ENCODE measurements around the gene TMCO6. TPM values are rescaled to one million over a fixed set of nuclear protein-coding genes. Genes with fewer than 3 reads are reported as not detected.

Gene TMCO6
- total and polyA plus RNA-seq, 2 of the 8 experiments (the other 6 are each of a cell fraction or from before 2014, with no cell fraction given): 29.0 to 40.9 TPM

DNA sequence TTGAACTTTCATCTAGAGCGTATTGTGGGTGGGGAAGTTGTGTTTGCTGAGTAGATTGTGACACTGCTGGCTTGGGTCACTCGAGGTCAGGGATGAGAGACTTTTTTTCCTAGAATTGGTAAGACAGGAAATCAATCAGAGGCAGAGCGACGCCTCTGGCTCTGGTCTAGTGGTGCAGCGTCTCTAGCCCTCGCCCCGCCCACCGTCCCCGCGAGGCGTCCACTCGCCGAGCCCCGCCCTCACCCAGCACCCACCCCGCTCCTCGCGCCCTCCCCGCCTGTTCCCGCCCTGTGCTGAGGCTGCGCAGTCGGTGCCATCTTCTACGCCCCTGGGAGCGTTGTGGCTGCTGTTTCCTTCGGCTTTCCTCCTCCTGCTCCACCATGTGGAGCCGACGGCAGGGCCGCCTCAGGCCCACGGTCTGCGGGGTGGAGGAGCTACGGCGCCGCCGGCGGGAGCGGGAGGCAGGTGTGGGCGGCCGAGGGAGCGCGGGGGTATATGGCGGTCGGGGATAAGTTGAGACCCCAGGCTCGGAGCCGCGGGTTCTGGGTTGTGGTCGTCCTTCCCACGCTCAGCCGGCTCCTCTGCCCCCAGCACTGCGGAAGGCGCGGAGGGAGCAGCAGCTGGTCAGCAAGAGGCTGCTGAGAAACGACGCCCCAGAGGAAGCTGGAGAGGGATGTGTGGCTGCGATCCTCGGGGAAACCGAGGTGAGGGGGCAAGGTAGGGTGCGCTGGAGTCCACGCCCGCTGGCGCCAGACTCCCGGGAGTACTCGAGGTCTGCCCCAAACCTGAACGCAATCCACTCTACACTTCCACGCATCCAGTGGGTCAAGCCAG is at the start of gene TMCO6 (continued):
- TF ChIP-seq SP4 (IDR thresholded peaks at IDR 0.05; ENCODE audit: low read length): no peak
- TF ChIP-seq RNF2 (IDR thresholded peaks at IDR 0.05; ENCODE audit: borderline replicate concordance, low read depth, low read length, missing control alignments, poor library complexity, severe bottlenecking): no peak
- TF ChIP-seq KDM4A (IDR thresholded peaks at IDR 0.05; ENCODE audit: low read depth, low read length, severe bottlenecking): peak; percentile 94
- TF ChIP-seq GTF2F1 (IDR thresholded peaks at IDR 0.05; ENCODE audit: borderline replicate concordance, low read depth, low read length): no peak
- no peak for TF ChIP-seq EZH2 (IDR thresholded peaks at IDR 0.05; ENCODE audit: low read depth, low read length, severe bottlenecking)
- TF ChIP-seq JUND (IDR thresholded peaks at IDR 0.05; ENCODE audit: low read length): no peak
- no peak for TF ChIP-seq MAFK (IDR thresholded peaks at IDR 0.05; ENCODE audit: low read depth, low read length)
- TF ChIP-seq, protein P1, sequence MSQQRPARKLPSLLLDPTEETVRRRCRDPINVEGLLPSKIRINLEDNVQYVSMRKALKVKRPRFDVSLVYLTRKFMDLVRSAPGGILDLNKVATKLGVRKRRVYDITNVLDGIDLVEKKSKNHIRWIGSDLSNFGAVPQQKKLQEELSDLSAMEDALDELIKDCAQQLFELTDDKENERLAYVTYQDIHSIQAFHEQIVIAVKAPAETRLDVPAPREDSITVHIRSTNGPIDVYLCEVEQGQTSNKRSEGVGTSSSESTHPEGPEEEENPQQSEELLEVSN (IDR thresholded peaks at IDR 0.05): peak; percentile 86
- no peak for TF ChIP-seq NANOG (IDR thresholded peaks at IDR 0.05; ENCODE audit: insufficient read depth, low read depth, low read length, poor library complexity, severe bottlenecking)
- TF ChIP-seq GABPA (IDR thresholded peaks at IDR 0.05; ENCODE audit: borderline replicate concordance, insufficient read depth, low read length): no peak
- TF ChIP-seq FOSL1 (IDR thresholded peaks at IDR 0.05; ENCODE audit: insufficient read depth, low read depth, low read length): no peak
- peak; percentile 74; the same call in 1 of the 2 replicates for TF ChIP-seq POLR2AphosphoS5 (IDR thresholded peaks at IDR 0.05; ENCODE audit: low read depth, low read length)
- no peak for TF ChIP-seq EGR1 (IDR thresholded peaks at IDR 0.05; ENCODE audit: borderline replicate concordance, low read depth, low read length)
- no peak for TF ChIP-seq TEAD4 (IDR thresholded peaks at IDR 0.05; ENCODE audit: low read depth, low read length)
- no peak for TF ChIP-seq CTBP2 (IDR thresholded peaks at IDR 0.05; ENCODE audit: borderline replicate concordance, insufficient read depth, insufficient read length, low read length)
- no peak; a peak in 1 of 4 replicates for TF ChIP-seq SIN3A (conservative IDR thresholded peaks at IDR 0.05 in 1 of 2, IDR thresholded peaks at IDR 0.05 in 1 of 2; ENCODE audit: low read depth in 1 of 2, low read length in 2 of 2)
- TF ChIP-seq BRCA1 (IDR thresholded peaks at IDR 0.05; ENCODE audit: low read depth, low read length): no peak
- TF ChIP-seq HDAC6 (IDR thresholded peaks at IDR 0.05; ENCODE audit: low read depth, low read length): no peak
- TF ChIP-seq POLR2A (IDR thresholded peaks at IDR 0.05; ENCODE audit: control extremely low read depth in 1 of 2, low read depth in 2 of 2, low read length in 2 of 2): peak in 1 of 2 experiments; percentile 76; a peak in 2 of 3 replicates
- no peak for TF ChIP-seq KDM5A (IDR thresholded peaks at IDR 0.05; ENCODE audit: low read length)
- no peak for TF ChIP-seq EP300 (IDR thresholded peaks at IDR 0.05; ENCODE audit: borderline replicate concordance in 1 of 2, low read depth in 2 of 2, low read length in 2 of 2)
- no peak for TF ChIP-seq CHD1 (IDR thresholded peaks at IDR 0.05; ENCODE audit: low read depth, low read length)
- TF ChIP-seq KDM1A (IDR thresholded peaks at IDR 0.05; ENCODE audit: borderline replicate concordance, low read length): no peak

Measured in H1 (cell line).